ENCODE data around the gene ZMYND10. TPM values are rescaled to one million over a fixed set of nuclear protein-coding genes. Genes with fewer than 3 reads are reported as not detected.

ZMYND10 gene
- total and polyA plus RNA-seq, 9 of the 15 experiments (the other 6 are each of a cell fraction or from before 2014, with no cell fraction given): 0.20 to 2.8 (median 0.70) TPM

- TF ChIP-seq NONO (IDR thresholded peaks at IDR 0.05; ENCODE audit: low read depth in 2 of 2, low read length in 1 of 2) (no peak), ZNF445 (CRISPR knock-in tag; IDR thresholded peaks at IDR 0.05; ENCODE audit: low read depth) (no peak), ZNF778 (CRISPR knock-in tag; IDR thresholded peaks at IDR 0.05) (no peak), DLX4 (CRISPR knock-in tag; IDR thresholded peaks at IDR 0.05) (no peak), ZBTB34 (CRISPR knock-in tag; IDR thresholded peaks at IDR 0.05) (no peak), RAD21 (CRISPR knock-in tag; conservative IDR thresholded peaks at IDR 0.05 in 1 of 2, IDR thresholded peaks at IDR 0.05 in 1 of 2) (peak; percentile 32 to 58), MEIS2 (IDR thresholded peaks at IDR 0.05; ENCODE audit: partially characterized antibody) (no peak), CREB3 (tag; conservative IDR thresholded peaks at IDR 0.05; ENCODE audit: low read depth) (no peak), NFE2 (IDR thresholded peaks at IDR 0.05; ENCODE audit: low read depth) (no peak), ZFP36 (IDR thresholded peaks at IDR 0.05; ENCODE audit: low read depth, low read length, partially characterized antibody) (no peak), ARID3A (IDR thresholded peaks at IDR 0.05; ENCODE audit: borderline replicate concordance, low read depth, low read length) (peak; percentile 75; the same call in 1 of the 2 replicates), DPF2 (IDR thresholded peaks at IDR 0.05) (0 out of 2 replicates have a peak, but pooled peaks have one; percentile 7), RFX1 (IDR thresholded peaks at IDR 0.05) (no peak), ZNF140 (CRISPR knock-in tag; IDR thresholded peaks at IDR 0.05) (no peak), ZNF121 (CRISPR knock-in tag; conservative IDR thresholded peaks at IDR 0.05) (no peak), OTX1 (CRISPR knock-in tag; IDR thresholded peaks at IDR 0.05) (no peak), MXI1 (IDR thresholded peaks at IDR 0.05; ENCODE audit: low read depth, low read length) (no peak), MCM2 (IDR thresholded peaks at IDR 0.05; ENCODE audit: low read depth) (no peak), ZNF707 (CRISPR knock-in tag; conservative IDR thresholded peaks at IDR 0.05) (no peak), NBN (IDR thresholded peaks at IDR 0.05; ENCODE audit: low read depth) (no peak)
These were observed 1.8 kb upstream of the ZMYND10 start (continued) for GRCh38 chr3:50347187-50347813.

Data from K562 (cell line).